Neural crest cell (in vitro differentiated cells): Measurements from ENCODE around the gene APOLD1. TPM values are rescaled to one million over a fixed set of nuclear protein-coding genes. Genes with fewer than 3 reads are reported as not detected.
"Not testable (repeated sequence)": the region's sequence is repeated elsewhere in the genome, so short reads cannot be mapped to it uniquely, and the experiment has no call there.

Source experiments
- DNase-seq: peaks from one replicate; pipeline ENCODE4 v3.0.0; 2021; ENCODE audit warnings: low read depth, mixed read lengths, low spot score
- H3K27ac Mint-ChIP-seq: one replicate; pipeline ENCODE4 v1.8.0; 2021; ENCODE audit warnings: mild to moderate bottlenecking, mixed read lengths; ENCODE audit not compliant: unreplicated experiment
- H3K27me3 Mint-ChIP-seq: 2 replicates; pipeline ENCODE4 v1.8.0; 2021; ENCODE audit warnings: low read depth, mild to moderate bottlenecking, mixed read lengths
- H3K36me3 Mint-ChIP-seq: 2 replicates; pipeline ENCODE4 v1.8.0; 2021; ENCODE audit warnings: low read depth, mild to moderate bottlenecking, mixed read lengths
- H3K4me1 Mint-ChIP-seq: 2 replicates; pipeline ENCODE4 v1.8.0; 2021; ENCODE audit warnings: mixed read lengths
- H3K4me3 Mint-ChIP-seq: one replicate; pipeline ENCODE4 v1.8.0; 2021; ENCODE audit warnings: mild to moderate bottlenecking, mixed read lengths
- H3K9me3 Mint-ChIP-seq: 2 replicates; pipeline ENCODE4 v1.8.0; 2021; ENCODE audit warnings: mixed read lengths
- total RNA-seq: library from RNA; stranded (reverse); gene quantifications from 2 replicates; pipeline ENCODE4 v1.2.1, GENCODE V29; 2021
- TF ChIP-seq, protein P1 (sequence below): fragments of 200-600 bp; sonication (generic); conservative IDR thresholded peaks from 2 replicates; pipeline ENCODE4 v1.5.0; 2021; ENCODE audit warnings: antibody characterized with exemption, mild to moderate bottlenecking

APOLD1 gene
- total RNA-seq, 1 donor from 2014 or later, result 4.8 TPM

DNA sequence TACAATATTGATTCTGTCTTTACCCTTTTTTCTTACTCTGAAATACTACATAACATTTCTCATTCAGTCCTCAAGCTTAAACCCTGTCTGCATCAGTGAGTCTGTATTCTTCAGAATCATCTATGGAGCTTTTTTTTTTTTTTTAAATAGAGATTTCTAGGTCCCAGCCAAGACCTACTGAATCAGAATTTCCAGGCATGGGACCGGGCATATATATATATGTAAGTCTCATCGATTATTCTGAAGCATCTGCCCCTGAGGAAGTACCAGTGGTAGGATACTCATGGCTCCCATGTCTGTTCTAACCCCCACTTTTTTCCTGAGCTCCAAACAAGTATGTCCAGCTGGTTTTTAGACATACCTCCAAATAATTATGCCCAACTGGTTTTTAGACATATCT is 33.8 kb downstream of the APOLD1 start:
- no peak for DNase-seq
- peaks cover 11% of the 10 kb centered on the region for H3K4me1 Mint-ChIP-seq

DNA sequence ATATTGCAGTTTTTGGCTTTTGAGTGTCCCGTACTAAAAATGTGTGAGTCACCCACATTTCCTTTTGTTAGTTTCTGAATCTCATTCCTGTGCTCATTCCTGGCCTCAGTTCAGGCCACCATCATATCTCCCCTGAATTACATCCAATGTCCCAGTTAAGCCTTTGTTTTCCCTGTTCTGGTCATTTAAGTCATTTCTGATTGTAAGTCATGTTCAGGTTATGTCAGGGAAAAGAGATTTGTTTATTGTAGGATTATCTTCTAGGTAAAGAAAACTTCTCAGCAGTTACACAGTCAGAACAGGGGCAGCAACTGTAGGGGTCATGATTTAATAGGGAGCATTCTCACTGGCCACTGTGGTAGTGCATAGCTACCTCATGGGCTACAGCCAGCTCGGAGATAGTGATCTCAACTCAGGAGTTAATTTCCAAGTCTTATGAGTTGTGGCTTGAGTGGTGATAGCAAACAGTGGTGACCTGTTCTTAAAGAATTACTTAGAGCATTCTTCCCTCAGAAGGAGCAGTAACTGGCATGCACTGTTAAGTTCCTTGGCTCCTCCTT is 34.4 kb downstream of the APOLD1 start:
- H3K4me3 Mint-ChIP-seq, result no peak overlapping the region
- DNase-seq, result no peak
- peaks cover 8% of the 10 kb centered on the region for H3K4me1 Mint-ChIP-seq
- no peaks in the 10 kb centered on the region for H3K27me3 Mint-ChIP-seq
- peak overlapping the region; percentile 36 for H3K27ac Mint-ChIP-seq
- H3K36me3 Mint-ChIP-seq, result peaks cover 14% of the 10 kb centered on the region
- no peaks in the 10 kb centered on the region for H3K9me3 Mint-ChIP-seq
- TF ChIP-seq, protein P1, sequence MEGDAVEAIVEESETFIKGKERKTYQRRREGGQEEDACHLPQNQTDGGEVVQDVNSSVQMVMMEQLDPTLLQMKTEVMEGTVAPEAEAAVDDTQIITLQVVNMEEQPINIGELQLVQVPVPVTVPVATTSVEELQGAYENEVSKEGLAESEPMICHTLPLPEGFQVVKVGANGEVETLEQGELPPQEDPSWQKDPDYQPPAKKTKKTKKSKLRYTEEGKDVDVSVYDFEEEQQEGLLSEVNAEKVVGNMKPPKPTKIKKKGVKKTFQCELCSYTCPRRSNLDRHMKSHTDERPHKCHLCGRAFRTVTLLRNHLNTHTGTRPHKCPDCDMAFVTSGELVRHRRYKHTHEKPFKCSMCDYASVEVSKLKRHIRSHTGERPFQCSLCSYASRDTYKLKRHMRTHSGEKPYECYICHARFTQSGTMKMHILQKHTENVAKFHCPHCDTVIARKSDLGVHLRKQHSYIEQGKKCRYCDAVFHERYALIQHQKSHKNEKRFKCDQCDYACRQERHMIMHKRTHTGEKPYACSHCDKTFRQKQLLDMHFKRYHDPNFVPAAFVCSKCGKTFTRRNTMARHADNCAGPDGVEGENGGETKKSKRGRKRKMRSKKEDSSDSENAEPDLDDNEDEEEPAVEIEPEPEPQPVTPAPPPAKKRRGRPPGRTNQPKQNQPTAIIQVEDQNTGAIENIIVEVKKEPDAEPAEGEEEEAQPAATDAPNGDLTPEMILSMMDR, result no peak

More for the DNA sequence above, 33.8 kb downstream of the APOLD1 start:
- H3K9me3 Mint-ChIP-seq, result no peaks in the 10 kb centered on the region
- H3K27ac Mint-ChIP-seq, result no peak overlapping the region
- TF ChIP-seq, protein P1, result no peak
- H3K36me3 Mint-ChIP-seq, result peaks cover 14% of the 10 kb centered on the region
- H3K27me3 Mint-ChIP-seq, result no peaks in the 10 kb centered on the region
- H3K4me3 Mint-ChIP-seq, result no peak overlapping the region

DNA sequence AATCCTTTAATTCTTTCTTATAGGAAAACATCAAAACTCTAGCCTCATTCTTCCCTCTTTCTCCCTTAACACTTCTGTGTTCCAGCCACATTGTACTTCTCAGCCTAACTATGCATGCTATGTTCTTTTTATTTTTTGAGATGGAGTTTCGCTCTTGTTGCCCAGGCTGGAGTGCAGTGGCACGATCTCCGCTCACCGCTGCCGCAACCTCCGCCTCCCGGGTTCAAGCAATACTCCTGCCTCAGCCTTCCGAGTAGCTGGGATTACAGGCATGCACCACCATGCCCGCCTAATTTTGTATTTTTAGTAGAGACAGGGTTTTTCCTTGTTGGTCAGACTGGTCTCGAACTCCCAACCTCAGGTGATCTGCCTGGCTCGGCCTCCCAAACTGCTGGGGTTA is 34.9 kb downstream of the APOLD1 start:
- not testable (repeated sequence) for H3K27ac Mint-ChIP-seq, H3K4me3 Mint-ChIP-seq, H3K27me3 Mint-ChIP-seq, DNase-seq, H3K9me3 Mint-ChIP-seq, H3K4me1 Mint-ChIP-seq
- peaks cover 13% of the 10 kb centered on the region for H3K36me3 Mint-ChIP-seq

DNA sequence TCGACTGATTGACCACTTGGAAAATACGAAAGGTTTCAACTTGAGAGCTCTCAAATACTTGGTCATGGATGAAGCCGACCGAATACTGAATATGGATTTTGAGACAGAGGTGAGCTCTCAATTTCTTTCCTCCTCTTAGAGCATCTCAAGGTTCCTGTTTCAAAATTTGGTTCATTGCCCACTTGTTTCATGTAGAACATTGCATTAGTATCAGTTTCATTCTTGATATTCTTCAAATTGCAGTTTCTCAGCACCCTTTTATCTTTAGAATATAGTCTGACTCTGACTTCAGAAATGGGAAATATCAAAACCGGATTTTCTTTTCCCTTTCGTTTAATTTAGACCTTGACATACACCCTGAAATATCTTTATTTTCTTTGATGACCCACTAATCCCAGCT is 36.5 kb downstream of the APOLD1 start:
- H3K27ac Mint-ChIP-seq, result no peak overlapping the region
- no peak for DNase-seq
- no peak overlapping the region for H3K4me3 Mint-ChIP-seq
- H3K9me3 Mint-ChIP-seq, result no peaks in the 10 kb centered on the region
- TF ChIP-seq, protein P1, result no peak
- H3K27me3 Mint-ChIP-seq, result no peaks in the 10 kb centered on the region
- H3K36me3 Mint-ChIP-seq, result peaks cover 7% of the 10 kb centered on the region
- H3K4me1 Mint-ChIP-seq, result no peaks in the 10 kb centered on the region

DNA sequence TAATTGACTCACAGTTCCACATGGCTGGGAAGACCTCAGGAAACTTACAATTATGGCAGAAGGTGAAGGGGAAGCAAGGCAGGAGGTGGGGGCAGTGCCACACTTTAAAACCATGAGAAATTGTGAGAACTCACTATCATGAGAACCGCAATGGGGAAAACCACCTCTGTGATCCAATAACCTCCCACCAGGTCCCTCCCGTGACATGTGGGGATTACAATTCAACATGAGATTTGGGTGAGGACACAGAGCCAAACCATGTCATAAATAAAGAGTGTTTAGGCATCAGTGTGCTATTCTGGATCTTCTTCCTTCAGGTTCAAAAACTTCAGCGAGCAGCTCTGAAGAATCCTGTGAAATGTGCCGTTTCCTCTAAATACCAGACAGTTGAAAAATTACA is 37.4 kb downstream of the APOLD1 start:
- H3K4me1 Mint-ChIP-seq, result no peaks in the 10 kb centered on the region
- no peaks in the 10 kb centered on the region for H3K9me3 Mint-ChIP-seq
- no peak overlapping the region for H3K4me3 Mint-ChIP-seq
- H3K27me3 Mint-ChIP-seq, result no peaks in the 10 kb centered on the region
- no peak for DNase-seq
- peaks cover 12% of the 10 kb centered on the region for H3K36me3 Mint-ChIP-seq
- TF ChIP-seq, protein P1, result no peak
- H3K27ac Mint-ChIP-seq, result no peak overlapping the region

DNA sequence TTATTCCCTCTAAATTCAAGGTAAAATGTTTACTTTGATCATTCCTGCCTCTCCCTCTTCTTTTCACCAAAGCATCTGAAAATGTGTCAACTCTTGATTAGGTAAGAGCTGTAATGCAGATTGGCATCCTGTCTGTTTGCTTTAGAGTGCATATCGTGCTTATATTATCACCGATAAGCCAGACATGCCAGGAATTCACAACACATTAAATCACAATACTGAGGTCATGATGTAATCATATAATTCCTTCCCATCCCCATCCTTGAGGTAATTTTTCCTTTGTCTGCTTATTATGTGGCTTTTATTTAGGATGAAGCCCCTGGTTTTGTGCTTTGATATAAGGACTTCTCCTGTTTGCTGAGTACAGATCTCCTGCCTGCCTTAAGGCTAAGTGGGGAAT is 37.8 kb downstream of the APOLD1 start:
- Mint-ChIP-seq H3K4me3 (no peak overlapping the region), H3K4me1 (no peaks in the 10 kb centered on the region), H3K27ac (no peak overlapping the region), H3K36me3 (peaks cover 12% of the 10 kb centered on the region), H3K27me3 (no peaks in the 10 kb centered on the region), H3K9me3 (no peaks in the 10 kb centered on the region)
- DNase-seq, result no peak
- TF ChIP-seq, protein P1, result no peak
